RWPE1 (cell line): ENCODE measurements around the gene HOOK1.

Source experiments
- CTCF ChIA-PET: fragments of 350-600 bp; sonication (Branson Sonifier 250); formaldehyde crosslinking; extraction: SDS; loops from one replicate; lab custom pipeline; 2021; lab: Yijun Ruan, JAX
- POLR2A ChIA-PET: fragments of 400-600 bp; formaldehyde crosslinking; extraction: SDS; loops from one replicate; lab custom pipeline; 2020; ENCODE audit warnings: antibody characterized with exemption; ENCODE audit not compliant: low non-redundant PET; lab: Yijun Ruan, JAX
- DNase-seq: peaks from one replicate; pipeline ENCODE4 v3.0.0; 2012; ENCODE audit warnings: low spot score
- H3K27ac ChIP-seq: fragments of 450-650 bp; 2 replicates; pipeline ENCODE4 v1.5.1; 2017
- TF ChIP-seq, protein P1 (sequence below): fragments of 450-650 bp; conservative IDR thresholded peaks from 2 replicates; pipeline ENCODE4 v1.5.1; 2017; ENCODE audit warnings: low read depth, mild to moderate bottlenecking

The HOOK1 gene

DNA sequence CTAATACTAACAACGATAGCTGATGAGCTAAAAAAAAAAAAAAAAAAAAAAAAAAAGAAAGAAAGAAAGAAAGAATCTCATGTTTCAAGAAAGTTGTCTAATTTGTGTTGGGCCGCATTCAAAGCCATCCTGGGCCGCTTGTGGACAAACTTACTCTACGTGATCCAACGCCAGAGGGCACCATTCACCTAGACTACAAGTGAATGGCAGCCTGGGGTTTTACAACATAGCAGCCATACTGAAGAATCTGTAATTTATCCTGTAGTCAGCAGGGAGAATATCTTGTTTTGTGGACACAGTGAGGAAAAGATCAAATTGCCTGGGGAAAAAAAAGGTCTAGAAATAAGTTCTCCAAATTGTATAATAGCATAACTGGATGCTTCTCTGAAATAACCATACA, 64.8 kb downstream of the HOOK1 start:
- ChIA-PET CTCF (interaction anchor here (0.6 to 6.4 kb wide), 7 partner anchors 12 to 1323 kb away, joined by 3 to 64 read pairs (median 5); no protein-coding TSS in a partner anchor), POLR2A (no interaction called here)
- DNase-seq = peak; percentile 59
- TF ChIP-seq, protein P1, sequence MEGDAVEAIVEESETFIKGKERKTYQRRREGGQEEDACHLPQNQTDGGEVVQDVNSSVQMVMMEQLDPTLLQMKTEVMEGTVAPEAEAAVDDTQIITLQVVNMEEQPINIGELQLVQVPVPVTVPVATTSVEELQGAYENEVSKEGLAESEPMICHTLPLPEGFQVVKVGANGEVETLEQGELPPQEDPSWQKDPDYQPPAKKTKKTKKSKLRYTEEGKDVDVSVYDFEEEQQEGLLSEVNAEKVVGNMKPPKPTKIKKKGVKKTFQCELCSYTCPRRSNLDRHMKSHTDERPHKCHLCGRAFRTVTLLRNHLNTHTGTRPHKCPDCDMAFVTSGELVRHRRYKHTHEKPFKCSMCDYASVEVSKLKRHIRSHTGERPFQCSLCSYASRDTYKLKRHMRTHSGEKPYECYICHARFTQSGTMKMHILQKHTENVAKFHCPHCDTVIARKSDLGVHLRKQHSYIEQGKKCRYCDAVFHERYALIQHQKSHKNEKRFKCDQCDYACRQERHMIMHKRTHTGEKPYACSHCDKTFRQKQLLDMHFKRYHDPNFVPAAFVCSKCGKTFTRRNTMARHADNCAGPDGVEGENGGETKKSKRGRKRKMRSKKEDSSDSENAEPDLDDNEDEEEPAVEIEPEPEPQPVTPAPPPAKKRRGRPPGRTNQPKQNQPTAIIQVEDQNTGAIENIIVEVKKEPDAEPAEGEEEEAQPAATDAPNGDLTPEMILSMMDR = peak; percentile 33
- H3K27ac ChIP-seq = no peak overlapping the region

DNA sequence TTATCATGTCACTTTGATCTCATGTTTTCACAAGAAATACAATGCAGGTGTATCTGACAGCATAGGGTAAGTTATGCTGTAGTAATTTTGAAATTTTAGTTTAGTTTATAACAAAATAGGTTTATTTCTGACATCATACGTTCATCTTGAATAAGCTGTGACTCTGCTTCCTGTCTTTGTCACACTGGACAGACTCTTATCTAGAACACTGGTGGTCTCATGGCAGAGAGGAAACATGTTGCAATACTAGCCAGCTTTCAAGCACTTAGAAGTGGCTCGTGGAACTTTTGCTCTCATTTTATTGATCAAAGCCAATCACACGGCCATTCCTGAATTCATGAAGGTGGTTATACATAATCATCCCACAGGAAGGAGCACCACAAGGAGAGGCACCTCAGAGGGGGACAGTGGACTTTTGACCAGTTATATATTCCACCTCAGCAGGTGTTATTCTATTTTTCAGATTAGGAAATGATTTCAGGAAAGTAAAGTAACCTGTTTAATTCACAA, 65.3 kb downstream of the HOOK1 start:
- no peak overlapping the region for H3K27ac ChIP-seq
- ChIA-PET CTCF (interaction anchor here (0.6 to 6.4 kb wide), 2 partner anchors 66 to 1735 kb away, joined by 3 to 64 read pairs; no protein-coding TSS in a partner anchor), POLR2A (no interaction called here)
- TF ChIP-seq, protein P1 = no peak
- no peak for DNase-seq

DNA sequence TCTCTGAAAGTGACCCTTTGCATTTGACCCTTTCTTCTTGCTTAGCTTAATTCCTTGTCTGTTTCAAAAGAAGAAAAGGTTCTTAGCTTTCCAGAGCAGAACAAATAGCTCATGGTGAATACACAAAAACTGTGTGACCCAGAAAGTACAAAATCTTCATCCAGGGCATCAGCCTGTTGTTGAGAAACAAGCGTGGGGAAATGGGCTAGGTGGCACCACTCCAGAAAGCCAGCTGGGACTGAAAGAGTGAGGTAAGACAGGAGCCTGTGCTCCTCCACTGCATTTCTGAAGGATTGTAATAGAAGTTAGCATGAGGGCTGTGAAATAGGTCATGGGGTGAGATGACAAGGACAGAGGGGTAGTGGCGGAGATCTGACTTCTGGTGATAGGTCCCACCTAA, 66.0 kb downstream of the HOOK1 start:
- no peak overlapping the region for H3K27ac ChIP-seq
- ChIA-PET CTCF (interaction anchor here (6.4 kb wide), 1 partner anchor 66 kb away, joined by 64 read pairs; no protein-coding TSS in a partner anchor), POLR2A (no interaction called here)
- DNase-seq = no peak
- TF ChIP-seq, protein P1 = no peak

DNA sequence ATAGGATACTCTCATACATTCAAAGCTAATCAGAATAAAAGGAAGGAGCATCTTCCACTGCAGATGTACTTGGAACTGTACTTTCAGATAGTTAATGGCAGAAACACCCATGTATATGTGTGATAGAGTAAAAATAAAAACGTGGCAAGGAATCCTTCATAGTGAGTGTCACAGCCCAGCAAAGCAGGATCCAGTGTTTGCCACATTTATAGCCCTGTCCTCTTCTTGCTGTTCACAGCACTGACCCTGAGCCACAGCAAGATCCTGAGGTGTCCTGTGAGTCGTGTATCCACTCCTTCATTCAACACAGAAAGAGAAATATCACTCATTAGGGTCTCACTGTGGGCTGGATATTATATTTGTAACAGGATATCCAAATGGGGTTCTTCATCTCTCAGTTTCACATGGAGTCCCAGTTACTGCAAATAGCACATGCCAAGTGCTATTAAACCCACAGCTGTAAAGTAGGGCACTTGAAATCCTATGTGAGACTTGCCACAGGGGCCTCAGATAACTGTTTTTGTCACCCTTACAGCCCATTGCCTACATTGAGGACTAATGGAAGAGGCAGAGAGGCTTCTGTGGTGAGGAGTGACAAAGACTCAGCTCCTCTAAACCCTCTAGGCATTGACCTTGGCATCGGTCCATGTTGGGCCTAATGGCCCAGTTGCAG, 70.5 kb downstream of the HOOK1 start:
- TF ChIP-seq, protein P1 = no peak
- no peak overlapping the region for H3K27ac ChIP-seq
- ChIA-PET POLR2A (no interaction called here), CTCF (interaction anchor here (1.7 kb wide), 1 partner anchor 62 kb away, joined by 5 read pairs; no protein-coding TSS in a partner anchor)
- DNase-seq = no peak

DNA sequence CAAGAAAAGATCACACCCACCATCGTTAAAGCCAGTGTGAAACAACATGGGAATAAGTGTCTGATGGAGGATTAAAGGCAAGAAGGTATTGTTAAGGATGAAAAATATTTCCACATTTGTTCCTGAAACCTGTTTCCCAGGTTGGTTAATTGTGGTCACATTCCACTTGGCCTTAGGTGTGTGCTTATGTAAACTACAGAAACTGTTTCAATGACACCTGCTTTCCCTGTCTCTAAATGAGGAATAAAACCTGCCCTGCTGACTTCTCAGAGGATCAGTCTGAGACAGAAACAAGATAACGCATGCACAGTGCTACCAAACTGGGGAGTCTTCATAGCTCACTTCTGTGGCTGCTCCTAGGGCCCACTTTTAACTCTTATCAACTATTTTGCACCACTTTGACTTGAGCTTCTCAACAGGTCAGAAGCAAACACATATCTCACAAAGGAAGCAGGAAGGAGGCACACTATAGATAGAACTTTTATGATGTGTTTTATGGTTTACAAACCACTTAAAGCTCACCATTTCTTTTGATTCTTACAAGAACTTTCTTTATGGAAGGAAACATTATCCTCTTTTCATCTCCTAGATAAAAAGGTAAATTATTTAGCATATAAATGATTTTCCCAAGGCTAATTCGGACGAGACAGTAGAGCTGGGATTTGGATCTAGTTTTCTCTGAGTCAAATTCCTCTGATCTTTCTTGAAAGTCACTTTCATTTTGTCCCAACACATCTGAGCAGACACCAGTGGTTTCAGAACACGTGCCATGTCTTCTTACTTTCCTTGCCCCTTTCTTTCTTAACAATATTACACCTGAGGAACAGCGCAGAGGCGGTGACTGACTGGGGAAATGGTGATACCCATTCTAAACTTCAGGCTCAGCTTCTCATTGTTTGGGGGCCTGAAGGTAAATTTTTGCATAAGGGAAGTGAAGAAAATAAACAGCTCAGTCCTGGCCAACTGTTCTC, 78.4 kb downstream of the HOOK1 start:
- ChIA-PET CTCF (interaction anchor here (1.0 to 1.2 kb wide), 2 partner anchors 10 to 54 kb away, joined by 3 to 4 read pairs; no protein-coding TSS in a partner anchor), POLR2A (no interaction called here)
- H3K27ac ChIP-seq = no peak overlapping the region
- DNase-seq = peak; percentile 31
- TF ChIP-seq, protein P1 = no peak

DNA sequence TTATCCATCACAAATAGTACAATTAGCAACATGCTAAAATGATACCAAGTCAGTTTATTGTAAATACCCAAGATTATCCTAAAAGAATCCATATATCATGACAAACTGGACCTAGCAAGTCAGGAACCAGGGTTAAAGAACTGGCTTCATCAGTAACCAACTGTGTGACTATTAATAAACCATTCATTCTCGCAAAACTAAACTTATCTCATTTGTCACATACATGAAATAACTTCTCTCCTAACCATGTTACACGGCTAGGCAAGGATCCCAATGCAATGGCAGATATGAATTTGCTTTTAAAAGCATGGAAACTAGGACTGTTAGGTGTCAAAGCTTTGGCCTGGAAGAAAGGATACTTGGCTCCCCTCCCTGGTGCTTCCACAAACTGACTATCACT, 82.4 kb downstream of the HOOK1 start:
- TF ChIP-seq, protein P1 = no peak
- no peak for DNase-seq
- ChIA-PET CTCF (no interaction called here), POLR2A (no interaction called here)
- no peak overlapping the region for H3K27ac ChIP-seq
